Islet precursor cell (in vitro differentiated cells): Measurements from ENCODE around the gene ADORA3.
"Not testable (repeated sequence)": the region's sequence is repeated elsewhere in the genome, so short reads cannot be mapped to it uniquely, and the experiment has no call there.

ENCODE experiments used
- DNase-seq: peaks from one replicate; pipeline ENCODE4 v3.0.0-alpha.2; 2018

Gene ADORA3

DNA sequence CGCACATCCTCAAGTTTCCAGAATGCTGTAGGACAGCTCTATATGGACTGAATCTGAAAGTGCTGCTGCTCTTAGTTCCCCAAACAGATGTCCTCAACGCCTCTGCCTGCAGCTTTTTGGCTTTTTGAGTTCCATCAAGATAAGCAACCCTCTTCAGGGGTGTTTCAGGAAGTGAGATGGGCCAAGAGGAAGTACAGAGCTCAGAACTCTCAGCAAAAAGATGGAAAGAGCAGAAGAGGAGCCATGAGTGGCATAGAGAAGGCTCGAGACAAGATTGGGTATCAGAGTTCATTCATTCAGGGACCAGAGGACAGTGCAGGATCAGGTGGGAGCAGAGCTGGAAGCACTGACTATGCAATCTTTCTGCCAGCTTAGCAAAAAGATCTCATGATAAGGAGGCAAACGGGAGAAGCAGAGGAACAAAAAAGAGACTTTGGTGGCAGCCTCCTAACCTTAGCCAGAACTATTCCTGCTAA, at the start of gene ADORA3, which contains the start of gene TMIGD3:
TSS of gene ADORA3 (minus strand) at position 49 of the 476 bp plus-strand sequence. CDS start 279 bp downstream, outside the sequence.
TSS of gene TMIGD3 (minus strand) at position 49 of the 476 bp plus-strand sequence. CDS start 279 bp downstream, outside the sequence.
- peak; percentile 30 for DNase-seq

- DNase-seq, result no peak
Observed at GRCh38 chr1:111553196-111553595, 49.8 kb upstream of the ADORA3 start.

GRCh38 chr1:111552587-111552986, 49.2 kb upstream of the ADORA3 start:
- no peak for DNase-seq

- no peak for DNase-seq
Observed at GRCh38 chr1:111551623-111552411, 48.4 kb upstream of the ADORA3 start.

- not testable (repeated sequence) for DNase-seq
Observed at GRCh38 chr1:111547786-111548185, 44.4 kb upstream of the ADORA3 start.

- DNase-seq, result no peak
Observed at GRCh38 chr1:111542187-111542586, 38.8 kb upstream of the ADORA3 start.

DNA sequence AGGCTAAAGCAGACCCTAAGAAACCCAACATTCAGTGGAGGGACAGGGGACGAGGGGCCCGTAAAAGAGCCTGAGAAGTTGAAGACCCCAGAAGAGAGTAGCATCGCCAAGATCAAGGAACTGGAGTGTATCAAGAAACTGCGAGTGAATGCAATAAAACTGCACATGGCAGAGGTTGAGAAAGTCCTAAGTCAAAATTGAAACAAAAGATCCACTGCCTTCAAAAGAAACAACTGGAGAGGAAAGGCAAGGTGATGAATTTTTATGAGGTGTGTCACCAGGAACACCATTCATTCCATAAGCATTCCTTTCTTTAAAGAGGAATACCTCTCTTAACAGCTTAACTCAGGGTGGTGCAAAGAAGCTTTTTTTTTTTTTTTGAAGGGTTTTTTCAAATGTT, 38.3 kb upstream of the ADORA3 start:
- DNase-seq, result no peak

GRCh38 chr1:111540928-111541327, 37.5 kb upstream of the ADORA3 start:
- no peak for DNase-seq

- DNase-seq, result no peak
Observed at GRCh38 chr1:111538343-111539025, 35.1 kb upstream of the ADORA3 start.

- no peak for DNase-seq
Observed at GRCh38 chr1:111535256-111536191, 32.1 kb upstream of the ADORA3 start.

DNA sequence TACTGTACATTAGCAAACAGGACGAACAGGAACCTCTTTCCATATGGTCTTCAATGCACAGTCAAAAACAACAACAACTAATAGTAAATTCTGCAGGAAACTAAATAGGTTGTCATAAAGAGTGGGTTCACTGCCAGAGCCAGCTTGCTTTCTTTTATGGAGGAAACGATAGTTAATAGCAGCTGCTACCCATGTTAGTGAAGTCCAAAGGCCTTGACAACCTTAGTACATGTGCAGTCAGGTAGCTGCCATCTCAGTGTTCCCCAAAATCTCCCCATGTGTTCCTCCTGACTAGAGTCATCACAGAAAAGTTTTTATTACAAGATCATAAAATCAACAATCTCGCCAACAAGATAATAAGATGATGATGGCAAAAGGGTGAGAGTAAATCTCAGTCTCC, 16.6 kb upstream of the ADORA3 start:
- no peak for DNase-seq

- DNase-seq, result no peak
Observed at GRCh38 chr1:111517469-111518225, 14.2 kb upstream of the ADORA3 start.

GRCh38 chr1:111516005-111516535, 12.6 kb upstream of the ADORA3 start:
- DNase-seq, result peak; percentile 53

DNA sequence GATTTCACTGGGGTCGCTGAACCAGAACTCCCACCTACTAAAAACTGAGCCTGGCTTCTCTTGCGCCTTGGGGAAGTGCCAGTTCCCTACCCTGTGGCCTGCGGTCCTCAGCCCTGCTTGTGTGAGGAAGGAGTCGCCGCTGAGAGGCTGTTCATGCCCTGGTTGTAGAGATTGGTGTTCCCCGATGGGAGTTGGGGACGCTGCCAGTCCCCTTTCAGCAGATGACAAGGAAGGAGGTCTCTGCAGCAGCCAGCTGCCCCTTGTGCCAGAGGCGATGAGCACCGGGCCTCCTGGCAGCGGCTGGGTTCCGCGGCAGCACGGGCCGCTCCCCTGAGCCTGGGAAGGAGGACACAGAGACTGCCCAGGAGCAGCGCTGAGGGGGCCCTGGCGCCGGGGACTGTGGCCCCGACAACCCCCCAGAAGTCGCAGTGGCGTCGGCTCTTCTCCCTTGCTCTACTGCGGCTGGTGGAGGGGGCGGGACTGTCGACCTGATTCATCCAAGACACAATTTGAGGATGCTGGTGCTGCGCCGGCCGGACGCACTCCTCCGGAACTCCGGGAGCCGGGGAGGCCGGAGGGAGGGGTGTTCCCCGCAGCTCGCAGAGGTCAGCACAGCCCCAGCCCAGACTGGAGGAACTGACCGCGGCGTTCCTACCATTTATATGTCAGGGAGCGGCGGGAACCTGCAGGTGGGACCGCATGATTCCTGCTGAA, 12.0 kb upstream of the ADORA3 start:
- DNase-seq, result no peak

GRCh38 chr1:111513410-111514020, 10.1 kb upstream of the ADORA3 start:
- no peak for DNase-seq

DNA sequence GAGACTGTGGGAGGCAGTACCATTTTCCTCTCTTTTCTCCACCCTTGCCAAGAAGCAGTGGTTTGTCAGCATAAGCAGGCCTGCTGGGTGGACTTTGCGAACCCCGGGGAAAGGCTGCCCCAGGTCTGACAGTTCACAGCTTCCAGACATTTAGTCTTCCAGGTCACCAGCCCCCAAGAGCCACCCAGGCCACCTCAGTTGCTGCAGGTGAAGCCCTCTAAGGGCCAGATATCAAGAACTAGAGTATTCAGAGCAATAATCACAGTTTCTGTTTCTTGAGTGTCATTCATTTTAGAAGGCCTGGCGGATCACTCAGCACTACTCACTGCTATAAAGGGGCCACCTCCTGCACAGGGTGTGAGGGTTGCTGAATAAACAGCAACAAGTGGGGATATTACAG, 9.5 kb upstream of the ADORA3 start:
- no peak for DNase-seq

DNA sequence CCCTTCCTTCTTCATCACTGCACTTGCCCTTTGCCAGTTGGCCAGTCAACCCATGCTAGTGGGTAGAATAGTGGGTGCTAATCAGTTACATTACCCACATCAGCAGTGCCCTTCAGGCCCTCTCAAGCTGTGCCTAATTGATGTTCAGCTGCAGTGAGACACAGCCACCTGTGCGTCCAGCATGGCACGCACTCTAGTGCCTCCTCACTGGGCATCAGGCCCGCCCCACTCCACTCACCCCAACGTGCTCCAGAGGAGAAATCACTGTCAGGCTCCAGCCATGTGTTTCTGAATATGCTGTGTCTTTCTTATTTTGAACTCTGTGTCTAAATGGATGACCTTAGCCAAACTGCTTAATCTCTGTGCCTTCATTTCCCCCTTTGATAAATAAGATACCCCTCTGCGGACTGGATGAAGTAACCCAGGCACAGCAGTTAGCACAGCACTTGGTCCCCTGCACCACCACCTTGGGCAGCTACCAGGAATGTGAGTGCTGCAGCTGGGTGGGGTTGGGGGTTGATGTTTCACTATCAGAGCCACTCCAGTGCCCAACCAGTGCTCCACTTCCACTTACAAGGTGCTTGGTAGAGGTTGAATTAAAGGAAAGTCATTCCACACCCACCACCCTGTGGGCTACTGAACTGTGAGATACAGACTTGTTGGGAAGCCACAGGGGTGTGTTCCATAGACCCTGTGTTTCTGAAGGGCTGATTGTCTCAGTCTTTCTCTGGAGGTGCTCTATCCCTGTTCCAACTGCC, 8.9 kb upstream of the ADORA3 start:
- no peak for DNase-seq

- no peak for DNase-seq
Observed at GRCh38 chr1:111511370-111511769, 7.9 kb upstream of the ADORA3 start.

GRCh38 chr1:111509997-111510375, 6.6 kb upstream of the ADORA3 start:
- peak; percentile 9 for DNase-seq
